ENCODE measurements around the gene B4GALNT2.

DNA sequence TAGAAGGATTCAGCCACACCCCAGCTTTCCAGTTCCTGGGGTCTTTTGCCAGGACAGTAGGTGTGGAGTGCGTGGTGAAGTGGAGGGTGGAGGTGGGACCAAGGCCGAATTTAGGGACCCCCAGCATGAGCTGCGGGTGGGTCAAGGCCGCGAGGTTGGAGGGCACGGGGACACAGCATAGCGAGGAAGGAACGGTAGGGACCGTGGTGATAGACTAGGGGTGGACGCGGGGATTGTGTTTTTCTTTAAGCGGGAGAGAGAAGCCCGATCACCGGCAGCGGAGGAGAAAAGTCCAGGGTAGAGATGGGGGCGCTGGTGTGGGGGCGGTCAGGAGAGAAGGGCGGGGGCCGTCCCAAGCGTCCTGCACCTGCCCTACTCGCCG, 261 bp upstream of the B4GALNT2 start:
- TF ChIP-seq, protein P1, sequence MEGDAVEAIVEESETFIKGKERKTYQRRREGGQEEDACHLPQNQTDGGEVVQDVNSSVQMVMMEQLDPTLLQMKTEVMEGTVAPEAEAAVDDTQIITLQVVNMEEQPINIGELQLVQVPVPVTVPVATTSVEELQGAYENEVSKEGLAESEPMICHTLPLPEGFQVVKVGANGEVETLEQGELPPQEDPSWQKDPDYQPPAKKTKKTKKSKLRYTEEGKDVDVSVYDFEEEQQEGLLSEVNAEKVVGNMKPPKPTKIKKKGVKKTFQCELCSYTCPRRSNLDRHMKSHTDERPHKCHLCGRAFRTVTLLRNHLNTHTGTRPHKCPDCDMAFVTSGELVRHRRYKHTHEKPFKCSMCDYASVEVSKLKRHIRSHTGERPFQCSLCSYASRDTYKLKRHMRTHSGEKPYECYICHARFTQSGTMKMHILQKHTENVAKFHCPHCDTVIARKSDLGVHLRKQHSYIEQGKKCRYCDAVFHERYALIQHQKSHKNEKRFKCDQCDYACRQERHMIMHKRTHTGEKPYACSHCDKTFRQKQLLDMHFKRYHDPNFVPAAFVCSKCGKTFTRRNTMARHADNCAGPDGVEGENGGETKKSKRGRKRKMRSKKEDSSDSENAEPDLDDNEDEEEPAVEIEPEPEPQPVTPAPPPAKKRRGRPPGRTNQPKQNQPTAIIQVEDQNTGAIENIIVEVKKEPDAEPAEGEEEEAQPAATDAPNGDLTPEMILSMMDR (IDR thresholded peaks at IDR 0.05): no peak
- no peak for TF ChIP-seq POLR2A (IDR thresholded peaks at IDR 0.05)

Data from right lobe of liver (tissue), 4 donors.